Measurements from ENCODE around the gene NEU3.
A peak's percentile ranks its signal among the peaks of the same experiment; 100 is the strongest.
"Not testable (repeated sequence)": the region's sequence is repeated elsewhere in the genome, so short reads cannot be mapped to it uniquely, and the experiment has no call there.

Gene NEU3

DNA sequence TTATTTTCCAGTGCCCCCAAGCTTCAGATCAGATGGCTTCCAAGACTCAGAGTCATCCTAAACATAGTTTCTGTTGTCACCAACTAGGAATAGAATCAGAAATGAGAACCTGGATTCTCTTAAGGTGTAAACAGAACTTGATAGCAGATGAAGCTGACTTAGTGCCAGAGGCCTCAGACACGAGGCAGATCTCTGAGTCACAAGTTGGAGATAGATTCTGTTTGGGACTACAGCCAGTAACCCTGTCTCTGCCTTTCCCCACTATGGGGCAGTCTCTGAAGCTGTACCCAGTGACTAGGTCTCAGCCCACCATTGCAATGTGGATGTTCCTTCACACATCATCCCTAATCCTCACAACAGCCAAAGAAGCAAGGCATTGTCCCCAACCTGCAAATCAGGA, 25.4 kb downstream of the NEU3 start:
- 67 to 83% methylated on average over 1 of the region's 1 CpG for WGBS, 2 experiments (ENCODE audit: insufficient coverage in 2 of 2)
- H3K36me3 ChIP-seq (ENCODE audit: control insufficient read depth, insufficient read depth, low read length): peaks cover 9% of the 10 kb centered on the region

GRCh38 chr11:75019200-75019599, 30.5 kb downstream of the NEU3 start:
- H3K4me1 ChIP-seq (ENCODE audit: control insufficient read depth, insufficient read depth, low read length, poor library complexity, severe bottlenecking); H3K4me3 ChIP-seq (ENCODE audit: extremely low read depth, insufficient read depth, low read length, poor library complexity, severe bottlenecking); H3K27ac ChIP-seq (ENCODE audit: low read depth, low read length, severe bottlenecking); H3K36me3 ChIP-seq (ENCODE audit: control insufficient read depth, insufficient read depth, low read length); H3K9me3 ChIP-seq (ENCODE audit: control insufficient read depth, low read length): not testable (repeated sequence)
- WGBS, 2 experiments (ENCODE audit: insufficient coverage in 2 of 2): 78 to 94% methylated on average over 1 to 3 of the region's 3 CpGs

More for the DNA sequence above, 25.4 kb downstream of the NEU3 start:
- Histone ChIP-seq H3K27ac (ENCODE audit: low read depth, low read length, severe bottlenecking) (peak overlapping the region; percentile 47), H3K9me3 (ENCODE audit: control insufficient read depth, low read length) (peaks cover 4% of the 10 kb centered on the region), H3K4me3 (ENCODE audit: extremely low read depth, insufficient read depth, low read length, poor library complexity, severe bottlenecking) (no peak overlapping the region), H3K4me1 (ENCODE audit: control insufficient read depth, insufficient read depth, low read length, poor library complexity, severe bottlenecking) (peaks cover 21% of the 10 kb centered on the region)

- not testable (repeated sequence) for H3K9me3 ChIP-seq (ENCODE audit: control insufficient read depth, low read length); H3K36me3 ChIP-seq (ENCODE audit: control insufficient read depth, insufficient read depth, low read length); H3K4me3 ChIP-seq (ENCODE audit: extremely low read depth, insufficient read depth, low read length, poor library complexity, severe bottlenecking); H3K27ac ChIP-seq (ENCODE audit: low read depth, low read length, severe bottlenecking); H3K4me1 ChIP-seq (ENCODE audit: control insufficient read depth, insufficient read depth, low read length, poor library complexity, severe bottlenecking)
- 85 to 90% methylated on average over 2 to 5 of the region's 5 CpGs for WGBS, 2 experiments (ENCODE audit: insufficient coverage in 2 of 2)
These were observed 31.6 kb downstream of the NEU3 start for GRCh38 chr11:75020328-75020727.

DNA sequence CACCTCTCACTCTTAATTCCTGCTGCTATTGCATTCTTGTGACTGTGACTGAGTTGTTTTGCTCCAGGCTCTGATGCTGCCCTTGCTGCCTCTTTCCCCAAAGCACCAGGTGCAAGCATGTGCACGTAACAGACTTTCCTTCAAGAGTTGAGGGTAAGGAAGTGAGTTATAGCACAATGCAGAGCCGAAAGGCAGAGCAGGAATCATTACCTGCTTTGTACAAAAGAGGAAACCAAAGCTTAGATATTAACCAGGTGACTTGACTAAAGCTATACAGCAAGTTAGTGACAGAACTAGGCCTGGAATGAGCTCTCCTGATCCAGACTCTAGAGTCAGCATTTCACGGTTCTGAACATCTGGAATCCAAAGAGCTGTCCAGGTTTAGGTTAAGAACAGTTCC, 33.6 kb downstream of the NEU3 start:
- Histone ChIP-seq H3K27ac (ENCODE audit: low read depth, low read length, severe bottlenecking) (no peak overlapping the region), H3K36me3 (ENCODE audit: control insufficient read depth, insufficient read depth, low read length) (no peaks in the 10 kb centered on the region), H3K9me3 (ENCODE audit: control insufficient read depth, low read length) (peaks cover 4% of the 10 kb centered on the region), H3K4me1 (ENCODE audit: control insufficient read depth, insufficient read depth, low read length, poor library complexity, severe bottlenecking) (peaks cover 9% of the 10 kb centered on the region), H3K4me3 (ENCODE audit: extremely low read depth, insufficient read depth, low read length, poor library complexity, severe bottlenecking) (no peak overlapping the region)
- 100% methylated on average over 2 of the region's 3 CpGs for WGBS, 2 experiments (ENCODE audit: insufficient coverage in 2 of 2)

- Histone ChIP-seq H3K9me3 (ENCODE audit: control insufficient read depth, low read length) (peaks cover 4% of the 10 kb centered on the region), H3K4me3 (ENCODE audit: extremely low read depth, insufficient read depth, low read length, poor library complexity, severe bottlenecking) (no peak overlapping the region), H3K27ac (ENCODE audit: low read depth, low read length, severe bottlenecking) (no peak overlapping the region), H3K4me1 (ENCODE audit: control insufficient read depth, insufficient read depth, low read length, poor library complexity, severe bottlenecking) (peaks cover 9% of the 10 kb centered on the region), H3K36me3 (ENCODE audit: control insufficient read depth, insufficient read depth, low read length) (no peaks in the 10 kb centered on the region)
- 68 to 73% methylated on average over 5 of the region's 5 CpGs for WGBS, 2 experiments (ENCODE audit: insufficient coverage in 2 of 2)
These were observed 34.1 kb downstream of the NEU3 start for GRCh38 chr11:75022759-75023396.

- WGBS, 2 experiments (ENCODE audit: insufficient coverage in 2 of 2): 93 to 96% methylated on average over 6 of the region's 6 CpGs
- peaks cover 9% of the 10 kb centered on the region for H3K4me1 ChIP-seq (ENCODE audit: control insufficient read depth, insufficient read depth, low read length, poor library complexity, severe bottlenecking)
- no peaks in the 10 kb centered on the region for H3K9me3 ChIP-seq (ENCODE audit: control insufficient read depth, low read length)
- H3K27ac ChIP-seq (ENCODE audit: low read depth, low read length, severe bottlenecking): no peak overlapping the region
- no peaks in the 10 kb centered on the region for H3K36me3 ChIP-seq (ENCODE audit: control insufficient read depth, insufficient read depth, low read length)
- H3K4me3 ChIP-seq (ENCODE audit: extremely low read depth, insufficient read depth, low read length, poor library complexity, severe bottlenecking): no peak overlapping the region
These were observed 34.8 kb downstream of the NEU3 start for GRCh38 chr11:75023446-75024067.

DNA sequence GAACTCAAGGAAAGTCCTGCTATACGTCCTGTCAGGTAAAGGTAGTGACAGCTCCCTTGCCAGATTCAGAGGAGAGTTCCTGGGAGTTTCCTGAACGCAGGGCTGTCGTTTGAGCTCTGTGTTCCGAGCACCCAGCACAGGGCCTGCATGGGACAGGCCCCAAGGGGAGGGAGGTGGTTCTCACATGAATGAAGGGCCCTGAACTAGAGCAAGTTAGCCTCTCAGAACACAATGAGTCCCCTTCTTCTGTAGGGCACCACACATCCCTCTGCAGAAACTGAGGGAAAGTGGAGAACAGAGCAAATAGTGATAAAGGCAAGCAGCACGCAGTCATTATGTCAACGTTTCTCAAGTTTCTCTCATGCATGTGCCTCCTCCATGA, 35.3 kb downstream of the NEU3 start:
- Histone ChIP-seq H3K4me1 (ENCODE audit: control insufficient read depth, insufficient read depth, low read length, poor library complexity, severe bottlenecking) (peaks cover 9% of the 10 kb centered on the region), H3K36me3 (ENCODE audit: control insufficient read depth, insufficient read depth, low read length) (no peaks in the 10 kb centered on the region), H3K4me3 (ENCODE audit: extremely low read depth, insufficient read depth, low read length, poor library complexity, severe bottlenecking) (no peak overlapping the region), H3K9me3 (ENCODE audit: control insufficient read depth, low read length) (no peaks in the 10 kb centered on the region), H3K27ac (ENCODE audit: low read depth, low read length, severe bottlenecking) (no peak overlapping the region)
- 92 to 100% methylated on average over 1 to 5 of the region's 6 CpGs for WGBS, 2 experiments (ENCODE audit: insufficient coverage in 2 of 2)

- WGBS, 2 experiments (ENCODE audit: insufficient coverage in 2 of 2): 82 to 100% methylated on average over 1 of the region's 1 CpG
- H3K9me3 ChIP-seq (ENCODE audit: control insufficient read depth, low read length): no peaks in the 10 kb centered on the region
- H3K36me3 ChIP-seq (ENCODE audit: control insufficient read depth, insufficient read depth, low read length): no peaks in the 10 kb centered on the region
- peaks cover 9% of the 10 kb centered on the region for H3K4me1 ChIP-seq (ENCODE audit: control insufficient read depth, insufficient read depth, low read length, poor library complexity, severe bottlenecking)
- no peak overlapping the region for H3K4me3 ChIP-seq (ENCODE audit: extremely low read depth, insufficient read depth, low read length, poor library complexity, severe bottlenecking)
- H3K27ac ChIP-seq (ENCODE audit: low read depth, low read length, severe bottlenecking): no peak overlapping the region
These were observed 36.1 kb downstream of the NEU3 start for GRCh38 chr11:75024764-75025211.

GRCh38 chr11:75025561-75025960, 36.8 kb downstream of the NEU3 start:
- Histone ChIP-seq H3K9me3 (ENCODE audit: control insufficient read depth, low read length) (no peaks in the 10 kb centered on the region), H3K4me3 (ENCODE audit: extremely low read depth, insufficient read depth, low read length, poor library complexity, severe bottlenecking) (no peak overlapping the region), H3K27ac (ENCODE audit: low read depth, low read length, severe bottlenecking) (no peak overlapping the region), H3K36me3 (ENCODE audit: control insufficient read depth, insufficient read depth, low read length) (no peaks in the 10 kb centered on the region), H3K4me1 (ENCODE audit: control insufficient read depth, insufficient read depth, low read length, poor library complexity, severe bottlenecking) (peaks cover 9% of the 10 kb centered on the region)
- 100% methylated on average over 1 of the region's 1 CpG; no CpG with 5 or more reads in 1 of the 2 experiments for WGBS, 2 experiments (ENCODE audit: insufficient coverage in 2 of 2)

DNA sequence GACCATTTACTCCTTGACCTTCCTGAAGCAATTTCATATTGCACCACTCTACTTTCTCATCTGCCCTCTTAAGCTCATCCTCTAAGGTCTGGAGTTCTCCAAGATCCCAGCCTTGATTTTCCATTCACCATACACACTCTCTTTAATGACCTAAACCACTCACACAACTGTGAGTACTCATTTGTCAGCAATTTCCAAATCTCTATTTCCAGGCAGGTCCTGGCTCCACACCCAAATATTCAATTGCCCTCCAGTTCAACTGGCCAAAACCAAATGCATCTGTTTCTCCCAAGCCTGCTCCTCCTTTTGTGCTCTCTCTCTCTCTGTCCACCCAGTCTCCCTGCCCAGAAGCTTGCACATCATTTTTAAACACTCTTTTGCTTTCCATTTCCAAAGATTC, 39.6 kb downstream of the NEU3 start:
- H3K27ac ChIP-seq (ENCODE audit: low read depth, low read length, severe bottlenecking): no peak overlapping the region
- no peaks in the 10 kb centered on the region for H3K9me3 ChIP-seq (ENCODE audit: control insufficient read depth, low read length)
- H3K36me3 ChIP-seq (ENCODE audit: control insufficient read depth, insufficient read depth, low read length): no peaks in the 10 kb centered on the region
- no peak overlapping the region for H3K4me3 ChIP-seq (ENCODE audit: extremely low read depth, insufficient read depth, low read length, poor library complexity, severe bottlenecking)
- peaks cover 14% of the 10 kb centered on the region for H3K4me1 ChIP-seq (ENCODE audit: control insufficient read depth, insufficient read depth, low read length, poor library complexity, severe bottlenecking)

DNA sequence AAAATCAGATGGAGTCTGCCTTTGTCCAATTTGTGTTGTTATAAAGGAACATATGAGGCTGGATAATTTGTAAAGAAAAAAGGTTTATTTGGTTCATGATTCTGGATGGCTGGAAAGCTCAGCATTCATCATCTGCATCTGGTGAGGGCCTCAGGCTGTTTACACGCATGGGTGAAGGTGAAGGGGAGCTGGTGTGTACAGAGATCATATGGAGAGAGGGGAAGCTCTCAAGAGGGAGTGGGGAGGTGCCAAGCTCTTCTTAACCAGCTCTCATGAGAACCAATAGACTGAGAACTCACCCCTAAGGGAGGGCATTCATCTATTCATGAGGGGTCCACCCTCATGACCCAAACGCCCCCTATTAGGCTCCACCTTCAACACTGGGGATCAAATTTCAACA, 40.0 kb downstream of the NEU3 start:
- Histone ChIP-seq H3K27ac (ENCODE audit: low read depth, low read length, severe bottlenecking) (no peak overlapping the region), H3K9me3 (ENCODE audit: control insufficient read depth, low read length) (no peaks in the 10 kb centered on the region), H3K4me1 (ENCODE audit: control insufficient read depth, insufficient read depth, low read length, poor library complexity, severe bottlenecking) (peaks cover 10% of the 10 kb centered on the region), H3K4me3 (ENCODE audit: extremely low read depth, insufficient read depth, low read length, poor library complexity, severe bottlenecking) (no peak overlapping the region), H3K36me3 (ENCODE audit: control insufficient read depth, insufficient read depth, low read length) (no peaks in the 10 kb centered on the region)
- 20% methylated on average over 1 of the region's 2 CpGs for WGBS, 2 experiments (ENCODE audit: insufficient coverage in 2 of 2)

All from mesodermal cell (in vitro differentiated cells).